ENCODE data around the gene C11orf68.

DNA sequence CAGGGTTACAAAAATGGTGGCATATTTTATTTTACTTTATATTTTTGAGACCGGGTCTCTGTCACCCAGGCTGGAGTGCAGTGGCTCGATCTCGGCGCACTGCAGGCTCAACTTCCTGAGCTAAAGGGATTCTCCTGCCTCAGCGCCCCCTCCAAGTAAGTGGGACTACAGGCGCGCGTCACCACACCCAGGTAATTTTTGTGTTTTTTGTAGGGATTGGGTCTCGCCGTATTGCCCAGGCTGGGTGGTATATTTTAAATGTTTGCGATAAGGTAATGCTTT is 18.0 kb downstream of the C11orf68 start:
- TF ChIP-seq EZH2 (IDR thresholded peaks at IDR 0.05) = no peak
- no peak for TF ChIP-seq POLR2AphosphoS5 (IDR thresholded peaks at IDR 0.05; ENCODE audit: borderline replicate concordance, low read depth, low read length)
